ENCODE data around the gene MMP24. TPM values are rescaled to one million over a fixed set of nuclear protein-coding genes. Genes with fewer than 3 reads are reported as not detected.

The MMP24 gene
- total and polyA plus RNA-seq, 2 experiments from 2014 or later, result 2.0 to 27.3 TPM

- no peak for TF ChIP-seq ZNF462 (CRISPR knock-in tag; IDR thresholded peaks at IDR 0.05)
- TF ChIP-seq ZNF114 (CRISPR knock-in tag; IDR thresholded peaks at IDR 0.05), result no peak
- no peak for TF ChIP-seq REST (IDR thresholded peaks at IDR 0.05; ENCODE audit: unreplicated experiment)
- TF ChIP-seq CTCF (conservative IDR thresholded peaks at IDR 0.05; ENCODE audit: low read depth in 2 of 2), result no peak
Measured at GRCh38 chr20:35307666-35308653, 81.5 kb downstream of the MMP24 start (continued).

Measured in GM23338 (cell line).